ENCODE results near the gene CDK5RAP3.
"Not testable (repeated sequence)": the region's sequence is repeated elsewhere in the genome, so short reads cannot be mapped to it uniquely, and the experiment has no call there.

CDK5RAP3 gene

GRCh38 chr17:47998044-47998443, 27.1 kb downstream of the CDK5RAP3 start:
- no peak for DNase-seq (ENCODE audit: low read depth)

GRCh38 chr17:47999582-47999981, 28.7 kb downstream of the CDK5RAP3 start:
- no peak for DNase-seq (ENCODE audit: low read depth)

- no peak for DNase-seq (ENCODE audit: low read depth)
Measured at GRCh38 chr17:48001197-48001596, 30.3 kb downstream of the CDK5RAP3 start.

GRCh38 chr17:48001657-48002056, 30.7 kb downstream of the CDK5RAP3 start:
- DNase-seq (ENCODE audit: low read depth) = not testable (repeated sequence)

- DNase-seq (ENCODE audit: low read depth) = no peak
Measured at GRCh38 chr17:48002266-48002915, 31.5 kb downstream of the CDK5RAP3 start.

- no peak for DNase-seq (ENCODE audit: low read depth)
Measured at GRCh38 chr17:48002916-48003416, 32.1 kb downstream of the CDK5RAP3 start.

GRCh38 chr17:48003417-48004151, 32.7 kb downstream of the CDK5RAP3 start:
- DNase-seq (ENCODE audit: low read depth) = no peak

GRCh38 chr17:48004983-48005382, 34.1 kb downstream of the CDK5RAP3 start:
- no peak for DNase-seq (ENCODE audit: low read depth)

- DNase-seq (ENCODE audit: low read depth) = no peak
Measured at GRCh38 chr17:48006936-48007709, 36.2 kb downstream of the CDK5RAP3 start.

GRCh38 chr17:48010193-48010592, 39.3 kb downstream of the CDK5RAP3 start:
- DNase-seq (ENCODE audit: low read depth) = no peak

- DNase-seq (ENCODE audit: low read depth) = no peak
Measured at GRCh38 chr17:48011405-48012150, 40.7 kb downstream of the CDK5RAP3 start.

- DNase-seq (ENCODE audit: low read depth) = no peak
Measured at GRCh38 chr17:48012151-48012520, 41.2 kb downstream of the CDK5RAP3 start.

GRCh38 chr17:48012654-48013053, 41.7 kb downstream of the CDK5RAP3 start:
- DNase-seq (ENCODE audit: low read depth) = no peak

- no peak for DNase-seq (ENCODE audit: low read depth)
Measured at GRCh38 chr17:48013876-48014594, 43.1 kb downstream of the CDK5RAP3 start.

- no peak for DNase-seq (ENCODE audit: low read depth)
Measured at GRCh38 chr17:48014595-48015111, 43.7 kb downstream of the CDK5RAP3 start.

- no peak for DNase-seq (ENCODE audit: low read depth)
Measured at GRCh38 chr17:48016112-48016511, 45.2 kb downstream of the CDK5RAP3 start.

- not testable (repeated sequence) for DNase-seq (ENCODE audit: low read depth)
Measured at GRCh38 chr17:48017817-48018158, 46.9 kb downstream of the CDK5RAP3 start.

GRCh38 chr17:48021934-48022333, 51.0 kb downstream of the CDK5RAP3 start:
- DNase-seq (ENCODE audit: low read depth) = no peak

GRCh38 chr17:48022901-48023300, 52.0 kb downstream of the CDK5RAP3 start:
- no peak for DNase-seq (ENCODE audit: low read depth)

- no peak for DNase-seq (ENCODE audit: low read depth)
Measured at GRCh38 chr17:48023400-48024148, 52.7 kb downstream of the CDK5RAP3 start.

Measured in non-pigmented ciliary epithelial cell (primary cell).